K562 (cell line): ENCODE data around the gene GORASP2. TPM values are rescaled to one million over a fixed set of nuclear protein-coding genes. Genes with fewer than 3 reads are reported as not detected.

ENCODE experiments used
- ATAC-seq: fragments of 200-7000 bp; cut with Tn5 transposase; 3 replicates; pipeline ENCODE4 v1.9.1; 2020; ENCODE audit warnings: moderate library complexity
- BruUV-seq: library from RNA; stranded (reverse); fragments of 400-500 nt; replicated peaks from 2 replicates; lab custom pipeline; 2021; lab: Mats Ljungman, UMichigan
- CTCF ChIA-PET: fragments of 300-600 bp; formaldehyde crosslinking; extraction: SDS; loops from one replicate; lab custom pipeline; 2021; ENCODE audit warnings: low intra/inter-chr PET ratio; lab: Yijun Ruan, JAX
- POLR2A ChIA-PET: fragments of 300-600, 350-650 bp; sonication (Branson Sonifier 250); formaldehyde crosslinking; extraction: SDS; loops from one replicate; lab custom pipeline; 2021; ENCODE audit warnings: antibody characterized with exemption, inconsistent platforms; lab: Yijun Ruan, JAX
- DNase-seq, 4 experiments: peaks; one replicate each; pipeline versions ENCODE4 v3.0.0 to v3.0.0-alpha.2; 2011 to 2018; ENCODE audit warnings: low spot score in 3 of 4, mixed read lengths in 3 of 4; ENCODE audit errors: extremely low read depth in 1 of 4
- FAIRE-seq: peaks from 2 replicates; lab custom pipeline; 2011; peaks lifted over from hg19 to GRCh38; lab: Jason Lieb, UNC
- H2AFZ ChIP-seq: 2 replicates; pipeline ENCODE4 v1.6.0; 2011; ENCODE audit warnings: low read depth, low read length, control low read depth, inconsistent platforms
- H3K27ac ChIP-seq: fragments of 200-600 bp; 3 replicates; pipeline ENCODE4 v1.8.0; 2011; ENCODE audit warnings: low read depth, mild to moderate bottlenecking, control low read depth, inconsistent platforms, low read length, moderate library complexity, mixed read lengths; ENCODE audit errors: extremely low read depth
- H3K27me3 ChIP-seq, 2 experiments: fragments of 300-600 bp in 1 of 2; 2 replicates in 1 of 2; 3 replicates in 1 of 2; pipeline versions ENCODE4 v1.6.0 to v1.8.0; 2011; ENCODE audit warnings: inconsistent platforms in 2 of 2, low read length in 2 of 2, mild to moderate bottlenecking in 1 of 2, mixed read lengths in 1 of 2, moderate library complexity in 1 of 2; ENCODE audit not compliant: control insufficient read depth in 2 of 2, insufficient read depth in 2 of 2
- H3K36me3 ChIP-seq: fragments of 300-600 bp; 3 replicates; pipeline ENCODE4 v1.8.0; 2011; ENCODE audit warnings: mild to moderate bottlenecking, low read length, inconsistent platforms; ENCODE audit not compliant: control insufficient read depth, insufficient read depth
- H3K4me1 ChIP-seq, 2 experiments: fragments of 200-600 bp in 1 of 2; replicated peaks in 1 of 2; 2 replicates in 1 of 2; 3 replicates in 1 of 2; pipeline versions ENCODE4 v1.5.1 to v1.8.0; 2011; ENCODE audit warnings: inconsistent platforms in 2 of 2, low read length in 2 of 2, mild to moderate bottlenecking in 1 of 2, mixed read lengths in 1 of 2, moderate library complexity in 1 of 2; ENCODE audit not compliant: control insufficient read depth in 2 of 2, insufficient read depth in 2 of 2
- H3K4me2 ChIP-seq: 2 replicates; pipeline ENCODE4 v1.6.1; 2011; ENCODE audit warnings: low read length, control low read depth, inconsistent platforms, mixed read lengths; ENCODE audit not compliant: insufficient read depth
- H3K4me3 ChIP-seq: fragments of 200-600 bp; sonication (generic), shearing (Covaris generic); 2 replicates; pipeline ENCODE4 v1.5.1; 2016; ENCODE audit warnings: control low read depth, inconsistent platforms
- H3K79me2 ChIP-seq: fragments of 200-600 bp; 3 replicates; pipeline ENCODE4 v1.8.0; 2011; ENCODE audit warnings: low read length, inconsistent platforms; ENCODE audit not compliant: control insufficient read depth, insufficient read depth
- H3K9ac ChIP-seq, 2 experiments: 2 replicates each; pipeline versions ENCODE4 v1.6.0 to v1.6.1; 2011; ENCODE audit warnings: low read depth in 2 of 2, low read length in 2 of 2, control low read depth in 1 of 2, inconsistent platforms in 1 of 2, mild to moderate bottlenecking in 1 of 2, mixed read lengths in 1 of 2; ENCODE audit not compliant: insufficient read depth in 1 of 2
- H3K9me1 ChIP-seq: one replicate; pipeline ENCODE4 v1.6.0; 2011; ENCODE audit warnings: inconsistent platforms, mild to moderate bottlenecking, low read length, moderate library complexity; ENCODE audit not compliant: control insufficient read depth, insufficient read depth
- H3K9me3 ChIP-seq: replicated peaks from 2 replicates; pipeline ENCODE4 v1.5.1; 2011; ENCODE audit warnings: low read depth, low read length, inconsistent platforms; ENCODE audit not compliant: control insufficient read depth, insufficient read depth
- H4K20me1 ChIP-seq: replicated peaks from 2 replicates; pipeline ENCODE4 v1.6.1; 2011; ENCODE audit warnings: low read length, inconsistent platforms, mixed read lengths; ENCODE audit not compliant: control insufficient read depth, insufficient read depth
- ARID3A ChIP-seq: IDR thresholded peaks from 2 replicates; pipeline ENCODE4 v1.6.1; 2012; ENCODE audit warnings: low read depth, low read length, improper control_type of control experiment, borderline replicate concordance
- BHLHE40 ChIP-seq: IDR thresholded peaks from 2 replicates; pipeline ENCODE4 v1.6.1; 2011; ENCODE audit warnings: low read length, improper control_type of control experiment
- BRD9 ChIP-seq: fragments of 450-650 bp; IDR thresholded peaks from 2 replicates; pipeline ENCODE4 v1.6.1; 2018; ENCODE audit warnings: low read depth; ENCODE audit not compliant: partially characterized antibody
- MECOM ChIP-seq: fragments of 250-450 bp; sonication (Bioruptor Pico); IDR thresholded peaks from 2 replicates; pipeline ENCODE4 v1.8.0; 2022; ENCODE audit warnings: inconsistent platforms
- MED1 ChIP-seq: sonication (generic); formaldehyde crosslinking; IDR thresholded peaks from 2 replicates; pipeline ENCODE4 v1.8.1; 2023; ENCODE audit warnings: missing genetic modification reagents, borderline replicate concordance
- NFE2L1 ChIP-seq: fragments of 450-650 bp; IDR thresholded peaks from 2 replicates; pipeline ENCODE4 v1.6.1; 2016; ENCODE audit warnings: missing genetic modification characterization, low read depth, mild to moderate bottlenecking, missing compliant biosample characterization, moderate library complexity, borderline replicate concordance
- PHTF2 ChIP-seq: fragments of 250-450 bp; sonication (Bioruptor Pico); IDR thresholded peaks from 2 replicates; pipeline ENCODE4 v1.5.0; 2021; ENCODE audit warnings: mild to moderate bottlenecking
- PRDM10 ChIP-seq: fragments of 450-650 bp; IDR thresholded peaks from 2 replicates; pipeline ENCODE4 v1.6.1; 2018; ENCODE audit not compliant: partially characterized antibody
- SOX6 ChIP-seq: fragments of 450-650 bp; IDR thresholded peaks from 2 replicates; pipeline ENCODE4 v1.6.1; 2014; ENCODE audit warnings: mild to moderate bottlenecking
- TFAP4 ChIP-seq: sonication (generic); formaldehyde crosslinking; IDR thresholded peaks from 2 replicates; pipeline ENCODE4 v1.8.0; 2022; ENCODE audit warnings: missing genetic modification reagents, mild to moderate bottlenecking, moderate library complexity, borderline replicate concordance
- TSC22D4 ChIP-seq: fragments of 450-650 bp; IDR thresholded peaks from 2 replicates; pipeline ENCODE4 v1.6.1; 2016; ENCODE audit warnings: missing genetic modification characterization, missing biosample characterization, control low read depth
- ZNF740 ChIP-seq, 3 experiments: fragments of 200-800 bp in 1 of 3; sonication (Bioruptor generic) in 1 of 3; sonication (generic) in 1 of 3; formaldehyde crosslinking in 1 of 3; IDR thresholded peaks; 2 replicates each; pipeline versions ENCODE4 v1.6.1 to v1.8.0; 2016 to 2022; ENCODE audit warnings: mild to moderate bottlenecking in 2 of 3, missing compliant biosample characterization in 2 of 3, missing genetic modification characterization in 2 of 3, missing genetic modification reagents in 1 of 3
- ZSCAN29 ChIP-seq: fragments of 450-650 bp; IDR thresholded peaks from 2 replicates; pipeline ENCODE4 v1.6.1; 2017
- WGBS: fragments of 100-300 bp; shearing (Covaris generic); methylation state at CpG from one replicate; pipeline ENCODE4 v1.1.6; 2016; ENCODE audit warnings: low coverage, mixed read lengths; ENCODE audit not compliant: insufficient coverage; ENCODE audit errors: missing lambda C conversion rate; 5-methylcytosine and 5-hydroxymethylcytosine counted together
- in situ Hi-C: fragments of 300-500 bp; cut with MboI; formaldehyde crosslinking; loops from 4 replicates; pipeline ENCODE4 v1.15.0; 2018; ENCODE audit warnings: inconsistent platforms, mixed read lengths
- intact Hi-C: fragments of 100-400 bp; cut with micrococcal nuclease; formaldehyde crosslinking; loops from 2 replicates; pipeline ENCODE4 v1.14.2; 2022
- polyA plus RNA-seq, 8 experiments: library from polyadenylated mRNA; depleted of rRNA in 4 of 8; stranded (reverse) in 5 of 8; unstranded in 3 of 8; fragments of >200 nt; fragmentation: Nextera tagmentation in 2 of 8; fragmentation: Illumina TruSeq in 1 of 8; extraction: Ambion mirVana in 2 of 8; extraction: Trizol in 1 of 8; gene quantifications; 2 replicates each; pipeline versions ENCODE4 v1.2.1 to v1.2.3, GENCODE V29; 2011 to 2014; ENCODE audit warnings: inconsistent platforms in 1 of 8, missing spikeins in 1 of 8
- total RNA-seq, 7 experiments: library from RNA; depleted of rRNA in 6 of 7; stranded (reverse); fragments of >200 nt in 6 of 7; fragmentation: Illumina TruSeq in 2 of 7; extraction: Trizol in 2 of 7; gene quantifications; 2 replicates each; pipeline versions ENCODE4 v1.2.1 to v1.2.3, GENCODE V29; 2011 to 2021; ENCODE audit warnings: low replicate concordance in 1 of 7

The GORASP2 gene
- total and polyA plus RNA-seq, 9 of the 15 experiments (the other 6 are each of a cell fraction or from before 2014, with no cell fraction given), result 27.4 to 180 (median 59.6) TPM

- H2AFZ ChIP-seq, result peak overlapping the region; percentile 90
- H3K4me3 ChIP-seq, result peak overlapping the region; percentile 81
- ATAC-seq (no peak), DNase-seq (peak in 2 of 4 experiments; percentile 39 to 40), FAIRE-seq (no peak)
- H3K9ac ChIP-seq, result peak overlapping the region; percentile 84 to 89
- in situ Hi-C loops, result no loop called here
- intact Hi-C loops, result loop anchor here (1.0 to 2.0 kb wide), 4 partner anchors 45 to 505 kb away; partner anchors contain the start of gene METTL8
- peaks cover 13 to 26% of the 10 kb centered on the region in 2 experiments; a peak in 4 of 5 replicates for H3K4me1 ChIP-seq
- H3K79me2 ChIP-seq, result peaks cover 42% of the 10 kb centered on the region
- peak overlapping the region; percentile 100 for H3K4me2 ChIP-seq
- TSS peak; percentile 85 for BruUV-seq
- H3K27ac ChIP-seq, result peak overlapping the region; percentile 95
- ChIA-PET CTCF (interaction anchor here (0.5 to 0.9 kb wide), 2 partner anchors 517 to 948 kb away, joined by 3 read pairs; no protein-coding TSS in a partner anchor), POLR2A (interaction anchor here (0.7 to 4.5 kb wide), 21 partner anchors 10 to 1105 kb away, joined by 3 to 28 read pairs (median 5); partner anchors contain the start of gene GAD1)
- H3K27me3 ChIP-seq, result no peaks in the 10 kb centered on the region
- 72% methylated on average over 17 of the region's 17 CpGs for WGBS
- peaks cover 27% of the 10 kb centered on the region for H4K20me1 ChIP-seq
- no peaks in the 10 kb centered on the region for H3K9me1 ChIP-seq
- peaks cover 17% of the 10 kb centered on the region for H3K9me3 ChIP-seq
- peaks cover 23% of the 10 kb centered on the region for H3K36me3 ChIP-seq
- TF ChIP-seq ZSCAN29 (peak; percentile 55; the same call in 1 of the 2 replicates), NFE2L1 (no peak), MECOM (CRISPR knock-in tag) (0 out of 2 replicates have a peak, but pooled peaks have one; percentile 21), PHTF2 (no peak), ARID3A (no peak), BRD9 (no peak), TFAP4 (CRISPR knock-in tag) (no peak), MED1 (no peak), SOX6 (no peak), PRDM10 (no peak), ZNF740 (CRISPR knock-in tag; IDR thresholded peaks at IDR 0.05) (0 out of 2 replicates have a peak, but pooled peaks have one; percentile 23), ZNF740 (tag; IDR thresholded peaks at IDR 0.05) (no peak), TSC22D4 (tag) (no peak), BHLHE40 (no peak)
Observed at GRCh38 chr2:170928036-170928823, 823 bp upstream of the GORASP2 start.
